Hepatic stellate cell (primary cell): Measurements from ENCODE around the gene FOXG1.

Experiments used
- DNase-seq: peaks from one replicate; pipeline ENCODE4 v3.0.0; 2011; ENCODE audit warnings: low spot score

FOXG1 gene

GRCh38 chr14:28766469-28766955, at the start of gene FOXG1:
TSS of gene FOXG1 (plus strand) at chr14:28766787. CDS start at chr14:28767280, 493 bp downstream.
- DNase-seq: no peak

GRCh38 chr14:28719130-28719529, 47.5 kb upstream of the FOXG1 start:
- DNase-seq: no peak

- no peak for DNase-seq
These were observed 35.2 kb upstream of the FOXG1 start for GRCh38 chr14:28731358-28731757.

GRCh38 chr14:28742171-28742846, 24.3 kb upstream of the FOXG1 start:
- no peak for DNase-seq

GRCh38 chr14:28744126-28744525, 22.5 kb upstream of the FOXG1 start:
- DNase-seq: no peak

- DNase-seq: no peak
These were observed 21.4 kb upstream of the FOXG1 start for GRCh38 chr14:28745176-28745575.

- no peak for DNase-seq
These were observed 20.3 kb upstream of the FOXG1 start for GRCh38 chr14:28746247-28746646.

GRCh38 chr14:28751467-28752058, 15.0 kb upstream of the FOXG1 start:
- peak; percentile 50 for DNase-seq

- DNase-seq: peak; percentile 56
These were observed 12.2 kb upstream of the FOXG1 start for GRCh38 chr14:28754209-28754985.

- DNase-seq: no peak
These were observed 11.3 kb upstream of the FOXG1 start for GRCh38 chr14:28755198-28755815.

GRCh38 chr14:28755884-28756268, 10.7 kb upstream of the FOXG1 start:
- no peak for DNase-seq

- DNase-seq: no peak
These were observed 10.2 kb upstream of the FOXG1 start for GRCh38 chr14:28756269-28756883.

GRCh38 chr14:28756884-28757570, 9.6 kb upstream of the FOXG1 start:
- peak; percentile 52 for DNase-seq

- no peak for DNase-seq
These were observed 8.8 kb upstream of the FOXG1 start for GRCh38 chr14:28757786-28758185.

- DNase-seq: no peak
These were observed 8.2 kb upstream of the FOXG1 start for GRCh38 chr14:28758253-28758884.

GRCh38 chr14:28758885-28759652, 7.5 kb upstream of the FOXG1 start:
- no peak for DNase-seq

- DNase-seq: no peak
These were observed 6.8 kb upstream of the FOXG1 start for GRCh38 chr14:28759653-28760313.

GRCh38 chr14:28760431-28760996, 6.1 kb upstream of the FOXG1 start:
- DNase-seq: no peak
